Activated CD8-positive, alpha-beta memory T cell treated with anti-CD3 and anti-CD28 coated beads for 36 hours (primary cell): Measurements from ENCODE around the gene RIC8A. TPM values are rescaled to one million over a fixed set of nuclear protein-coding genes. Genes with fewer than 3 reads are reported as not detected.

ENCODE experiments used
- CTCF ChIA-PET: fragments of 350-600 bp; sonication (Branson Sonifier 250); formaldehyde crosslinking; loops from one replicate; lab custom pipeline; 2021; ENCODE audit warnings: antibody characterized with exemption; lab: Charles Lee
- POLR2A ChIA-PET: fragments of 350-600 bp; sonication (Branson Sonifier 250); formaldehyde crosslinking; loops from one replicate; lab custom pipeline; 2021; ENCODE audit warnings: antibody characterized with exemption; lab: Charles Lee
- total RNA-seq, 2 experiments: library from RNA; stranded (reverse); gene quantifications; one replicate each; pipeline ENCODE4 v1.2.3, GENCODE V29; 2021

The RIC8A gene
- total RNA-seq, 2 experiments from 2014 or later: 120 to 124 TPM

DNA sequence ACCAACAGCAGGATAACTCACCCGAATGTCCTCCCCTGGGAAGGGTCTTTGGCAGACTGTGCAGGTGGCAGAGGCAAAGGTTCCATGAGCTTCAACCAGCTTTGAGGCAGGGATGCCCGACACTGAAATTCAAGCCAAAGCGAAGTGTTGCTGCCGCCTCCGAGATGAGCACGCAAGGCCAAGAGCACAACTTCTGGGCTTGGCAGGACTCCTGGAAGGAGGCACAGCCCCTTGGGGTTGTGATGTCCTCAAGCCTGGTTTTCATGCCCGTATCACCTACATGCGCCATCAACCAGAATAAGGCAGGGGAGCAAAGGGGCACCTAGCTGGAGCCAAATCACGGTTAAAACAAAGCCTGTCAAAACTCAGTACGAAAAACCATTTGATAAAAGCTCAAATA is 22.9 kb downstream of the RIC8A start:
- POLR2A ChIA-PET: interaction anchor here (0.6 kb wide), 1 partner anchor 185 kb away, joined by 6 read pairs; the partner anchor contains the start of gene SIGIRR

DNA sequence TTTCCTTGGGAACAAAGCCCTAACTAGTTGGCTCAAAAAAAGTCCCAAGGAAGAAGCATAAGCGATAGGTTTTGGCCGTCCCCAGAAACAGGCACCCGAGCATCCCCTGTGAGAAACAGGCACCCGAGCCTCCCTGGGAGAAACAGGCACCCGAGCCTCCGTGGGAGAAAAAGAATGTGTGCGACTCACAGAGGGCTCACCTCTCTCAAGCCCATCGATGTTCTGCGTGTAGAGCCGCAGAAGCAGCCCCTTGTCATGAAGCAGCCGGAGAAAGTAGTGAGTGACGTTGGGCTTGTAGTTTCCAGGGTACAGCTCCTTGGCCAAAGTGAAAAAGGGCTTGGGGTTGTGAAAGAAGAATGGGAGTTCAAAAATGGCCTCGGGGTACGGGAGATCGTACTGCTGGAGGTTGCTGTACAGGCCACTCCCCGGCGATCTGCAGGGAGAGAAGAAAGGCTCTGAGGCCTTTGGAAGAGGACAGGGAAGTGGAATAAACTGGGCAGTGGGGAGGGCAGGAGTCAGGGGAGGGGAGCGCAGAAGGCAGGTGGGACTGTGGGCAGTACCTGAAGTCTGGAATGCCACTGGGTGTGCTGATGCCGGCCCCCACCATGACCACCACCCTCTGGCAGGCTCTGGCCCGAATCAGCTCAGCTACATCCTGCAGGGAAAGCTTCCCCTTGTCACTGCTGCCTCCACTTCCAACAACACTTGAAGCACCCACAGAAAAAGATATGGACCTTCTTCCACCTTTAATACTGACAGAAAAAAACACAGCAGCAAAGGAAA is 25.5 kb downstream of the RIC8A start:
- ChIA-PET POLR2A (no interaction called here), CTCF (no interaction called here)

More for the DNA sequence above, 22.9 kb downstream of the RIC8A start:
- CTCF ChIA-PET: interaction anchor here (1.2 kb wide), 1 partner anchor 21 kb away, joined by 3 read pairs; no protein-coding TSS in a partner anchor

DNA sequence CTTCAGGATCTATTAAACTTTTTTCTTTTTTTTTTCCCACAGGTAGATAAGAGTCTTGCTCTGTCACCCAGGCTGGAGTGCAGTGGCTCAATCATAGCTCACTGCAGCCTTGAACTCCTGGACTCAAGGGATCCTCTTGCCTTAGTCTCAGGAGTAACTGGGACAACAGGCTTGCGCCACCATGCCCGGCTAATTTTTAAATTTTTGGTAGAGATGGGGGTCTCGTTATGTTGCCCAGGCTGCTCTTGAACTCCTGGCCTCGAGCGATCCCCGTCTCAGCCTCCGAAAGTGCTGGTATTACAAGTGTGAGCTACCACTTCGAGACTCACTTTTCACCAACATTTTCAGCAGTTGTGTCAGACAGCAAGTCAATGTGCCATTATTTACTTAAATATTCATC is 27.7 kb downstream of the RIC8A start:
- ChIA-PET CTCF (interaction anchor here (1.0 to 1.1 kb wide), 2 partner anchors 16 to 25 kb away, joined by 3 read pairs; no protein-coding TSS in a partner anchor), POLR2A (no interaction called here)

DNA sequence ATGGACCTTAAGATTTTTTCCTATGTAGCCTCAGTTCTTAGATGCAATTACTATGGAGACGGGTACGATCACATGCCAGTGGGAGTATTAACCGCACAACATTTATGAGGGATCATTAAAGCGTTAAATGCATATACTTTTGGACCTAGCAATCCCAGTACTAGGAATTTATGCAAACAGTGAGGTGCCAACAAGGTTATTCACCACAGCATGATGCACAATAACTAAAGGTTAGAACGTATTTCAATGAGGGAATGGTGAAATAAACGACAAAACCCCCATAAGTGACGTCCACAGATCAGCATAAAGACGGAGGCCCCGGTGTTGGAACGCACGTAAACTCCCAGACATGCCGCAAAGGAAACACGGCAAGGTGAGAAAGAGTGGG is 28.1 kb downstream of the RIC8A start:
- POLR2A ChIA-PET: interaction anchor here (1.9 kb wide), 1 partner anchor 28 kb away, joined by 5 read pairs; the partner anchor contains the start of genes BET1L and RIC8A
- CTCF ChIA-PET: no interaction called here

DNA sequence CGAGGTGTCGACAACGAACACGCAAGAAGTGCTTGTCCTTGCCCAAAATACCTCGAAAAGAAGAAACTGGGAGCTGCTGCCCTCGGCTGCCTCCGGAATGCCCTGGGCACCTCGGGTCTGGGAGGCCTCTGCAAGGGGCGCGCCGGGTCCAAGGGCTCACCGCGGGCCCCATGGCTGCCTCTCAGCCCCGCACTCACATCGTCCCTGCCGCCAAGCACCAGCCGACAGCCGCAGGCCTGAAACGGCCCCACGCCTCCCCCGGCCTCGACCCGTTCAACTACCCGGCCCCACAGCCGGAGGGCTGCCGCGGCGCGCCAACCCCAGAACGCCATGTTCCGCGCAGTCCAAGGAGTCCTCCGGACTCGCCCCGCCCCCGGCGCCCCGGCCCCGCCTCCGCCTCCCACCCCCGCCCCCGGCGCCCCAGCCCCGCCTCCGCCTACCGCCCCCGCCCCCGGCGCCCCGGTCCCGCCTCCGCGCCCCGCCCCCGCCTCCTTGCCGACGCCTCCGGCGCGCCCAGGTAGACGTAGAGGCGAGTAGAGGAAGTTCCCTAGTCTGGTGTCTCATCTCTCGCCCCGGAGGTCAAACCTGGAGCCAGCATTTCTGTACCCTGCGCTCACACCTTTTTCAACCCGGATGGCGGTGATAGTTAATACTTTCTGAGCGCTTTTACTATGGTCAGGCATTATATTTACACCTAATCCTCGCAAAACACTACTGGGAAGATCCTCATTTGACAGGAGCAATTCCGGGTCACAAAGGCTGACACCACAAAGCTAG is 28.7 kb downstream of the RIC8A start, which contains the start of gene SIRT3:
TSS of gene SIRT3 (minus strand) at position 346 of the 777 bp plus-strand sequence. CDS start at position 332, 14 bp downstream.
- ChIA-PET POLR2A (interaction anchor here (1.0 to 1.9 kb wide), 3 partner anchors 21 to 120 kb away, joined by 3 to 8 read pairs (median 5); partner anchors contain the start of genes BET1L and RIC8A), CTCF (interaction anchor here (0.8 to 1.7 kb wide), 5 partner anchors 15 to 79 kb away, joined by 3 to 12 read pairs (median 3); no protein-coding TSS in a partner anchor)

DNA sequence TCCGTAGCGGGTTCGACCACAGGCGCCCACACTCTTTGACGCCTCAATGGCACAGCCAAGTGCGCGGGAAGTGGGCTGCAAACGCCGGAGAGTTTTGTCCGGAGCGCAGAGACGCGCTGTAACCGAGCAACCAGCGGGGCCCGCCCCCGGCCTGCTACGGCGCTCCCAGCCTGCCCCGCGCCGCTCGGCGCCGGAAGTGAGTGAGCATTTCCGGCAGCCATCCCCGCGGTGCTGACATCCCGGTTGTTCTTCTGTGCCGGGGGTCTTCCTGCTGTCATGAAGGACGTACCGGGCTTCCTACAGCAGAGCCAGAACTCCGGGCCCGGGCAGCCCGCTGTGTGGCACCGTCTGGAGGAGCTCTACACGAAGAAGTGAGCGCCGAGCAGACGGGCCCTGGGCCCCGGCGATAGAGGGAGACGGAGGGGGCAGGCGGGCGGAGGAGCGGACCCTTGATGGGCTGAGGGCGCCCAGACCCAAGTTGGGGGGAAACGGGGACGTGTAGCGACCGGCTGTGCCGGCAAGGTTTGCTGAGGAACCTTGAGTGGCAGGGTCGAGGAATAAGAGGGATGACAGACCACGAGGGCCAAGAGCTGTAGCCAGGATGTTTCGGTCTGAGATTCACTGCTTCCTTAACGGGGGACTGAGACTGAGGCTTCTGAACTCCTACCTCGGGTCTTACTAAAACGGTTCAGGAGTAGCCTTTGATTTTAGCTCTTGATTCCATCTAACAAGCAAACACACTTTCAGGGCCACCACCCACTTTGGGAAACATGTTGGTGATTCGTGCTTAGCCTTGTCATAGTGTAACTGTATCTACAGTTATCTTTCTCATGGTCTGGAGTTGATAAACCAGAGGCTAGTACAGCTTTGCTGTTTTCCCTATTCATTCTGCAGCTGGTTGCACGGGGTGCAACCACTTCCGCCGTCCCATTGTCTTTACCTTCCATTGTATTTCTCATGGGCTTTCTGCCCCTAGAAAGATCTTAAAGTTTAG is 29.6 kb downstream of the RIC8A start, which contains the start of gene PSMD13:
TSS of gene PSMD13 (plus strand) at position 203 of the 994 bp plus-strand sequence. CDS start at position 277, 74 bp downstream.
- ChIA-PET POLR2A (interaction anchor here (0.7 to 1.9 kb wide), 4 partner anchors 22 to 119 kb away, joined by 3 to 8 read pairs (median 5); partner anchors contain the start of genes BET1L and RIC8A), CTCF (interaction anchor here (0.8 to 1.7 kb wide), 5 partner anchors 14 to 79 kb away, joined by 3 to 12 read pairs (median 3); no protein-coding TSS in a partner anchor)

DNA sequence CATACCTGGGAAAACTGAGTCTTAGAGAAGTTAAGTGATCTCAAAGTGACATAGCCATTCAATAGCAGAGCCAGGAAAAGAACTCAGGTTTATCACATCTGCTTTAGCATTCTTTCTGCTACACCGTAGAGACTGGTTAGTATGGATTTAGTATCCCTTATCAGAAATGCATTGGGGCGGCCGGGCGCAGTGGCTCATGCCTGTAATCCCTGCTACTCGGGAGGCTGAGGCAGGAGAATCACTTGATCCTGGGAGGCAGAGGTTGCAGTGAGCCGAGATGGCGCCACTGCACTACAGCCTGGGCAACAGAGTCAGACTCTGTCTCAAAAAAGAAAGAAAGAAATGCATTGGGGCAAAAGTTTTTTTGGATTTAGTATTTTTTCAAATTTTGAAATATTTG is 30.8 kb downstream of the RIC8A start:
- ChIA-PET CTCF (interaction anchor here (1.7 kb wide), 1 partner anchor 12 kb away, joined by 12 read pairs; no protein-coding TSS in a partner anchor), POLR2A (interaction anchor here (1.8 kb wide), 1 partner anchor 118 kb away, joined by 8 read pairs; no protein-coding TSS in a partner anchor)

DNA sequence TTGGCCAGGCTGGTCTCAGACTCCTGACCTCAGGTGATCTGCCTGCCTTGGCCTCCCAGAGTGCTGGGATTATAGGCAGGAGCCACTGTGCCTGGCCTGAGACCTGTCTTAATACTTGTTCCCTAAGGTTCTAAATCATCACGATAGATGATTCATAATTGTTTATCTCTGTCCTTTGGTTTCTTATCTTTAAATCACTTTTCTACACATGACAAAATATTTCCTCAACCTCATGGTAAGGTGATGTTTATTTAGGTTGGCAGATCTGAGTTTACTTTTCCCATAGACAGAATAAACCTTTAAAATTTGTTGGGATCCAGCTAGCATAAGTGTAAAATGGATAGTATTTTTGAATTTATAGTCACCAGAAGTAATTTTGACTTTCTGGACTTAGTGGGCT is 32.8 kb downstream of the RIC8A start:
- POLR2A ChIA-PET: no interaction called here
- CTCF ChIA-PET: interaction anchor here (1.8 kb wide), 1 partner anchor 10 kb away, joined by 5 read pairs; no protein-coding TSS in a partner anchor

DNA sequence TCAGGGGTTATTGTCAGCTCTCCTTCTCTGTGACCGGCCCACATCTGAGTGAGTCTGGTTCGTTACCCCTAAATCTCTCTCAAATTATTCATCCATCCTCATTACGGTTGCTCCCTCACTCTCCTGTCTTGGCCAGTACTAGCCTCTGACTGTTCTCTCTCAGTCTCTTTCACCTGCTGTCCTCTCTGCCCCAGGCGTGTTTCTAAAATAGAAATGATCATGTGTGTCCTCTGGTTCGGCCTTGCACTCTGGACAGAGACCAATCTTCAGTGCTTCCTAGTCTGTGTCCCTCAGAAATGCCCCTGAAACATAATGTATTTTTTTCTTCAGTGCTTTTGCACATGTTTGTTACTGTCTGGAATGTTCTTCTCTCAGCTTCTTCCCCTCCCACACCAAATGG is 34.1 kb downstream of the RIC8A start:
- CTCF ChIA-PET: interaction anchor here (0.7 to 0.8 kb wide), 2 partner anchors 9 kb away, joined by 3 to 4 read pairs; no protein-coding TSS in a partner anchor

DNA sequence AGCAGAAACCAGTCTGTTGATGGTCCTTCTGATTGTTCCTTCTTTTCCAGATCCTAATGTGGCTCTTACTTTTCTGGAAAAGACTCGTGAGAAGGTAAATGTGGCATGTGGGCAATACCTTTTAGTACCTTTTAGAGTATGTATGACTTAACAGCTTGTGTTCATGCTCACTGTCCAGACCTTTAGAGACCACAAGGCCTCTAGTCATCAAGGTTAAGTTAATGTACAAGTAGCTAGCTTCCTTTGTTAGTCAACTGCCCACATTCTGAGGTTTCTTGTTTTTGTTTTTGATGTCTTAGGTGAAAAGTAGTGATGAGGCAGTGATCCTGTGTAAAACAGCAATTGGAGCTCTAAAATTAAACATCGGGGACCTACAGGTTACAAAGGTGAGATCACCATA is 36.9 kb downstream of the RIC8A start:
- POLR2A ChIA-PET: no interaction called here

More for the DNA sequence above, 34.1 kb downstream of the RIC8A start:
- POLR2A ChIA-PET: no interaction called here

DNA sequence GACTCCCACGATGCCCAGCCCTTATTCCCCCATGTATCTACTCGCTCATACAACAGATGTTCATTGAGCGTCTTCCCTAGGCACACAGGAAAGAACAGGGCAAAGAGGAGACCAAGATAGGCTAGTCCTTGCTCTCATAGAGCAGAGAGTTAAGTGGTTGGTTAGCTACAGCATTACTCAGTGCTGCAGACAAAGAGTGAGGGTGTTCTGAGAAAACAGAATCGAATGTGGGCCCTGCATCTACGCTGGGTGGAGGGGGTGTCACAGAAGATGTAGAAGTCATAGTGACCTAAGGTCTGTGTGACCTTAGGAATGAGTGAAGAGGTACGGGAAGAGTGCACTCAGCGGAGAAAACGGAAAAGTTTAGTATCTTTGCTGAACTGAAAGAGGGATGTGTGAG is 41.6 kb downstream of the RIC8A start:
- POLR2A ChIA-PET: no interaction called here
- CTCF ChIA-PET: interaction anchor here (1.4 to 1.9 kb wide), 4 partner anchors 11 to 199 kb away, joined by 3 to 6 read pairs (median 4); no protein-coding TSS in a partner anchor

More for the DNA sequence above, 36.9 kb downstream of the RIC8A start:
- CTCF ChIA-PET: interaction anchor here (0.7 to 1.0 kb wide), 2 partner anchors 24 to 43 kb away, joined by 3 to 4 read pairs; no protein-coding TSS in a partner anchor

DNA sequence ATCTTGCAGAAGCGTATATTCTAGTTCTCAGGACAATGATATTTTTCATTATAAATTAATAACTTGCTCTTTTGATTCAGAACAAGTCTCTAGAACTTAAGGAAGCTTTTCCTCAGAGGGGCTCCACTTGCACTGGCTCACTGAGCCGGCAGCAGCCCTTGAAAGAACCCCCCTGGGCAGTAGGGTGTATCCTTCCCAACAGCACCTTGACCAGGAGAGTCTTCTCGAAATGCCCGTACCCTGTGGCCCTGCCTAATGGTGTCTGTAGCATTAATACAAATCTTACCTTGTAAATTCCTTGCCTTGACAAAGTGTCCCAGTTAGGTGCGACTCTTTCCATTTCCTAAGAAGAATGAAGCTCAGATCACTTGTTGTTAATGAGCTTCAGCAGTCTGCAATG is 42.8 kb downstream of the RIC8A start:
- ChIA-PET POLR2A (interaction anchor here (0.6 to 0.8 kb wide), 3 partner anchors 33 to 43 kb away, joined by 3 read pairs; partner anchors contain the start of genes BET1L, PGGHG and RIC8A), CTCF (interaction anchor here (0.6 to 2.0 kb wide), 26 partner anchors 7 to 269 kb away, joined by 3 to 12 read pairs (median 3); partner anchors contain the start of genes BET1L, NLRP6, PSMD13 and RIC8A)

DNA sequence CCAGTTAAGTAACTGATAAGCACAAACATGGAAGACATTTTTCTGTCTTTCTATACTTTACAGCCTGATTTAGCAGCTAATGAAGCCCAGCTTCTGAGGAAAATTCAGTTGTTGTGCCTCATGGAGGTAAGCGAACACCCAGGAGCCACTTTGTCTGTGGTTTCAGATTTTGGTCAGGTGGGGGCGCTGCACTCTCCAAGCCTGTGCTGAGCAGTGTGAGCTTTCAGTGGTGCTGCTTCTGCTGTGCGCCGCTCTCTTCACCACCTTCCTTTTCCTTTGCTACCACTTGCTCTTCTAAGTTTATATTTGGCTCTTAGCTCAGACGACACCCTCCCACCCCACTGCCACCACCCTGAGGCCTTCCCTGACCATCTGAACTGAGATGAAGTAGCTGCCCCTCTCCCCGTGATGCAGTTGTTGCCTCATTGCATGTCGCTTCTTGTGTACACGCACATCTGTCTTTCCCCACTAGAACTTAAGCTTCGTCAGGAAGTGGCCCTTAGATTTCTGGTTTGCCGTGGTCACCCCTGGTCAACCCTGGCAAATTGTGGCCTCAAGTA is 43.3 kb downstream of the RIC8A start:
- POLR2A ChIA-PET: interaction anchor here (0.6 to 0.8 kb wide), 3 partner anchors 32 to 43 kb away, joined by 3 read pairs; partner anchors contain the start of genes BET1L, PGGHG and RIC8A
- CTCF ChIA-PET: interaction anchor here (0.6 to 2.0 kb wide), 29 partner anchors 8 to 268 kb away, joined by 3 to 12 read pairs (median 3); partner anchors contain the start of genes BET1L, NLRP6, PSMD13 and RIC8A

DNA sequence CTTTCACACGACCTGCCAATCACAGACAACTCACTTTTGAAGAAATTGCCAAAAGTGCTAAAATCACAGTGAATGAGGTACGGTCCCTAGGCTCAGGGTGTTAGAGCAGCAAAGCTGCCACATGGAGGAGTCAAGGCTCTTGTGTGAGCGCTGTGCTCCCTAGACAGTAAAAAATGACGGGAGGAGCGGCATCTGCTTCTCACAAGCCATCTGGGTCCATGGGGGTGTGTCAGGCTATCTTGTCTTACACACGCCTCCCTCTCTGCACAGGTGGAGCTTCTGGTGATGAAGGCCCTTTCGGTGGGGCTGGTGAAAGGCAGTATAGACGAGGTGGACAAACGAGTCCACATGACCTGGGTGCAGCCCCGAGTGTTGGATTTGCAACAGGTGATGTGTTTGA is 44.0 kb downstream of the RIC8A start:
- ChIA-PET CTCF (interaction anchor here (0.8 to 2.0 kb wide), 14 partner anchors 9 to 113 kb away, joined by 3 to 12 read pairs (median 4); partner anchors contain the start of gene PSMD13), POLR2A (no interaction called here)

DNA sequence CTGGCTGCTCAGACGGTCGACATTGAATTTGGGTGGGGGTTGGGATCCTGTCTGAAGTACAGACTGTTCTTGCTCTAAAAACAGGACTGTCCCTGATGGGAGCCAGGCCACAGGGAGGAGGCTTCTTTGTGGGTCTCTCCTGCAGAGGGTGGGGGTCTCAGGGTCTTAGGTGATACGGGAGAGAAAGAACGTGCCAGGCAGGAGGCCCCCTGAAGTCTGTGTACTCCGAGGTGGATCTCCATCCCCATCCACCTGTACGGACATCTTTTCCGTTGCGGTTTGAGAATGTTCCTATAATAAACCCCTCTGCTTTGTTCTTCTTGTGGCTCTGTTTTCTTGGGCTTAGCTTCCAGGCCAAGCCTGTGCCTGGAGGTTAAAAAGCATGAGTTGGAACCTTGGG is 45.2 kb downstream of the RIC8A start:
- ChIA-PET CTCF (interaction anchor here (0.7 to 1.1 kb wide), 2 partner anchors 16 to 115 kb away, joined by 3 read pairs; partner anchors contain the start of gene PSMD13), POLR2A (no interaction called here)

DNA sequence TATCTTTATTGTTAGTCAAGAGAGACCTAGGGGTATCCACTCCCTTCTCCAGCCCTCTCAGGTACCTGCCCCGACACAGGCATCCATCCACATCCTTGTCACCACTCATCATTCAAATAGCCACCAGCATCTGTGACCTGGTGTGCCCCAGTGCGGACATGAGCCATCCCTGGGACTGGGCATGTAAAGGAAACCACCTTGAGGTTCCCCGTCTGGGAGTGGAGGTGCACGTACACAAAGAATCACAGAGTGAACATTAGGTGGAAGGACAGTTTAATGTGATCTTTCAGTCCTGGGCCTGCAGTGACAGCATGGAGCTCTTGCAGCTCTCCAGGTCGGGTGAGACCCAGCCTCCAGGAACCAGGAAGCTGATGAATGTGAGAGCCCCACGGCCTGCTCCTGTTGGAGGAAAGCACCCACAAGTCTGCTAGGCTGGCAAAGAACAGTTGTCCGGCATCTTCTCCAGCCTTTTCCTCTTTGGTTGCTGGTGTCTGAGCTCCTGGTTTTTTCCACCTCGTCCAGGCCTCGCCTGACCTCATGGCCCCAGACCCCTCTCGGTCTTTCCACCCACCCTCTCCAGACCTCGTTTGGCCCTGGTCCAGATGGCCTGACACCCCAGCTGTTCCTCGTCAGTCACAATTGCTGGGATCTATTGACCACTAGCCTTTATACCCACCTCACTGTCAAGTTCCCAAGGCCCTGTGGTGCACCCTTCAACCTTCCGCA is 45.8 kb downstream of the RIC8A start:
- ChIA-PET CTCF (interaction anchor here (0.6 kb wide), 1 partner anchor 16 kb away, joined by 4 read pairs; the partner anchor contains the start of gene PSMD13), POLR2A (no interaction called here)
